Measurements from ENCODE around the gene PRKCQ. TPM values are rescaled to one million over a fixed set of nuclear protein-coding genes. Genes with fewer than 3 reads are reported as not detected.

PRKCQ gene
- total RNA-seq, 1 experiment from 2014 or later: 4.0 TPM

DNA sequence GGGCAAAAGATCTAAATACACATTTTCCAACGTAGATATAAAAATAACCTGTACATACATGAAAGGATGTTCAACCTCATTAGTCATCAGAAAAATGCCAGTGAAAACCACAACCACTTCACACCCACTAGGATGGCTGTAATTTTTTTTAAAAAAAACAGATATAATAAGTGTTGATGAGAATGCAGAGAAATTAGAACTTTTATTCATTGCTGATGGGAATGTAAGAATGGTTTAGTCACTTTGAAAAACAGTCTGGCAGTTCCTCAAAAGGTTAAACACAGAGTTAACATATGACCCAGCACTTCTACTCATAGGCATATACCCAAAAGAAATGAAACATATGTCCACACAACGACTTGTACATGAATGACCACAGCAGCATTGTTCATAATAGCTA, 32.3 kb upstream of the PRKCQ start:
- H3K27me3 ChIP-seq (ENCODE audit: insufficient read depth, low read depth): peaks cover 3% of the 10 kb centered on the region; the same call in 1 of the 2 replicates
- POLR2A ChIA-PET (ENCODE audit: unreplicated experiment): no interaction called here
- no peaks in the 10 kb centered on the region for H3K9me2 ChIP-seq (ENCODE audit: insufficient read depth)
- H4K20me1 ChIP-seq (ENCODE audit: insufficient read depth): no peaks in the 10 kb centered on the region
- H3F3A ChIP-seq (ENCODE audit: insufficient read depth, low read depth): no peaks in the 10 kb centered on the region
- intact Hi-C loops (cut with micrococcal nuclease; ENCODE audit: unreplicated experiment): no loop called here
- H3K4me3 ChIP-seq: no peak overlapping the region
- H3K36me3 ChIP-seq (ENCODE audit: low read depth): no peaks in the 10 kb centered on the region
- H2AFZ ChIP-seq: no peak overlapping the region
- no peaks in the 10 kb centered on the region for H3K4me1 ChIP-seq (replicated peaks; ENCODE audit: insufficient read depth)
- DNase-seq: no peak
- H3K4me2 ChIP-seq: no peak overlapping the region
- no peak overlapping the region for H3K27ac ChIP-seq
- CTCF ChIA-PET: no interaction called here
- H3K9me3 ChIP-seq (ENCODE audit: insufficient read depth, low read depth): no peaks in the 10 kb centered on the region
- no TSS peak for BruUV-seq (replicated peaks)
- no peaks in the 10 kb centered on the region for H3K79me2 ChIP-seq (ENCODE audit: low read depth)
- no peak for TF ChIP-seq EZH2 (IDR thresholded peaks at IDR 0.05; ENCODE audit: low read depth)
- TF ChIP-seq, protein P1, sequence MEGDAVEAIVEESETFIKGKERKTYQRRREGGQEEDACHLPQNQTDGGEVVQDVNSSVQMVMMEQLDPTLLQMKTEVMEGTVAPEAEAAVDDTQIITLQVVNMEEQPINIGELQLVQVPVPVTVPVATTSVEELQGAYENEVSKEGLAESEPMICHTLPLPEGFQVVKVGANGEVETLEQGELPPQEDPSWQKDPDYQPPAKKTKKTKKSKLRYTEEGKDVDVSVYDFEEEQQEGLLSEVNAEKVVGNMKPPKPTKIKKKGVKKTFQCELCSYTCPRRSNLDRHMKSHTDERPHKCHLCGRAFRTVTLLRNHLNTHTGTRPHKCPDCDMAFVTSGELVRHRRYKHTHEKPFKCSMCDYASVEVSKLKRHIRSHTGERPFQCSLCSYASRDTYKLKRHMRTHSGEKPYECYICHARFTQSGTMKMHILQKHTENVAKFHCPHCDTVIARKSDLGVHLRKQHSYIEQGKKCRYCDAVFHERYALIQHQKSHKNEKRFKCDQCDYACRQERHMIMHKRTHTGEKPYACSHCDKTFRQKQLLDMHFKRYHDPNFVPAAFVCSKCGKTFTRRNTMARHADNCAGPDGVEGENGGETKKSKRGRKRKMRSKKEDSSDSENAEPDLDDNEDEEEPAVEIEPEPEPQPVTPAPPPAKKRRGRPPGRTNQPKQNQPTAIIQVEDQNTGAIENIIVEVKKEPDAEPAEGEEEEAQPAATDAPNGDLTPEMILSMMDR (conservative IDR thresholded peaks at IDR 0.05): no peak

DNA sequence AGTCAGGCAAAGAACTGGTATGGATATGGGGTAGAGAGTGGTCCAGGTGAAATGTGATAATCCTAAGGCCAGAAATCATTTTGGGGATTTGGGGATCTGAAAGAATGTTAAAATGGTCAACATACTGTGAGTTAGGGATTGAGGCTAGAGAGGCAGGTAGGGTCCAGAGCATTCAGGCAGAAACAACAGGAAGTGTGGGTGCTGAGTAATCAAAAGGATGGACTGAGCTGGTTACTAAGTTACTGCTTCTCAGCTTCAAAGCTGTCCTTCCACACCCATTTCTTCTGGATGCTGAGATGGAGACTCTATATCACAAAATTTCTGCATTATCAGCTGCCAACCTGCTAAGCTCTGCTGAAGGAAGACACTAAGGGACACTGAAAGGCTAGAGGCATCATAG, 30.6 kb upstream of the PRKCQ start:
- intact Hi-C loops (cut with micrococcal nuclease; ENCODE audit: unreplicated experiment): no loop called here
- no TSS peak for BruUV-seq (replicated peaks)
- DNase-seq: no peak
- ChIA-PET CTCF (no interaction called here), POLR2A (ENCODE audit: unreplicated experiment) (no interaction called here)
- H3F3A ChIP-seq (ENCODE audit: insufficient read depth, low read depth): no peaks in the 10 kb centered on the region
- H3K36me3 ChIP-seq (ENCODE audit: low read depth): no peaks in the 10 kb centered on the region
- no peak overlapping the region for H3K4me2 ChIP-seq
- peaks cover 3% of the 10 kb centered on the region; the same call in 1 of the 2 replicates for H3K27me3 ChIP-seq (ENCODE audit: insufficient read depth, low read depth)
- H3K27ac ChIP-seq: no peak overlapping the region
- TF ChIP-seq, protein P1 (conservative IDR thresholded peaks at IDR 0.05): no peak
- TF ChIP-seq EZH2 (IDR thresholded peaks at IDR 0.05; ENCODE audit: low read depth): no peak
- H3K4me1 ChIP-seq (replicated peaks; ENCODE audit: insufficient read depth): no peaks in the 10 kb centered on the region
- no peak overlapping the region for H3K4me3 ChIP-seq
- no peak overlapping the region for H2AFZ ChIP-seq
- no peaks in the 10 kb centered on the region for H4K20me1 ChIP-seq (ENCODE audit: insufficient read depth)
- H3K9me3 ChIP-seq (ENCODE audit: insufficient read depth, low read depth): no peaks in the 10 kb centered on the region
- no peaks in the 10 kb centered on the region for H3K79me2 ChIP-seq (ENCODE audit: low read depth)
- H3K9me2 ChIP-seq (ENCODE audit: insufficient read depth): no peaks in the 10 kb centered on the region

DNA sequence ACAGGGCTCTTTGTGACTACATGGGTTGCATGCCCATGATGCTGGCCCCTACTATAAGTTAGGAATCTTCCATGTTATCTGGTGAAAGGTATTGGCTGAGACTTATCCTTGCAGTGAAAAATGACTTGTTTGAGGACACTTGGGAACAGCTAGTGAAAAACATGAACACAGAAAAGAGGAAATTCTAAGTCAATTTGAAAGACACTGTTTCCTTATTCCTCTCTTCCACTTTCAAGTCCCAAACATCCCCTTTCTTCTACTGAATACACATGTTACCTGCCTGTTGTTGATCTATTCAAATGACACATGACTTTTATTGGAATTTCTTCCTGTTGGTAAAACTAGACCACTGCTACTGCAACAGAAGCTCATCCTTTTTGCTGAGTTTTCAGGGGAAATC, 29.5 kb upstream of the PRKCQ start:
- ChIA-PET CTCF (no interaction called here), POLR2A (ENCODE audit: unreplicated experiment) (interaction anchor here (0.5 to 0.6 kb wide), 2 partner anchors 155 to 1689 kb away, joined by 4 read pairs; no protein-coding TSS in a partner anchor)
- BruUV-seq (replicated peaks): no TSS peak
- Histone ChIP-seq H2AFZ (no peak overlapping the region), H3K79me2 (ENCODE audit: low read depth) (no peaks in the 10 kb centered on the region), H3K4me1 (replicated peaks; ENCODE audit: insufficient read depth) (no peaks in the 10 kb centered on the region), H3K27ac (no peak overlapping the region), H3K27me3 (ENCODE audit: insufficient read depth, low read depth) (peaks cover 3% of the 10 kb centered on the region; the same call in 1 of the 2 replicates), H3F3A (ENCODE audit: insufficient read depth, low read depth) (no peaks in the 10 kb centered on the region), H3K4me2 (no peak overlapping the region), H3K9me2 (ENCODE audit: insufficient read depth) (no peaks in the 10 kb centered on the region), H3K9me3 (ENCODE audit: insufficient read depth, low read depth) (no peaks in the 10 kb centered on the region), H4K20me1 (ENCODE audit: insufficient read depth) (no peaks in the 10 kb centered on the region), H3K4me3 (no peak overlapping the region), H3K36me3 (ENCODE audit: low read depth) (no peaks in the 10 kb centered on the region)
- no peak for TF ChIP-seq EZH2 (IDR thresholded peaks at IDR 0.05; ENCODE audit: low read depth)
- TF ChIP-seq, protein P1 (conservative IDR thresholded peaks at IDR 0.05): no peak
- intact Hi-C loops (cut with micrococcal nuclease; ENCODE audit: unreplicated experiment): no loop called here
- DNase-seq: no peak
